ENCODE results near the gene THSD8.

GRCh38 chr19:12821761-12822160 is 19.9 kb downstream of the THSD8 start:
- no peak for TF ChIP-seq CTCF (IDR thresholded peaks at IDR 0.05)
- no peak for TF ChIP-seq EP300 (IDR thresholded peaks at IDR 0.05)

Data from tibial nerve (tissue), 4 donors.